ENCODE data around the gene EXOC7.

Gene EXOC7

GRCh38 chr17:76119409-76120371 is 16.1 kb upstream of the EXOC7 start:
- DNase-seq: no peak

DNA sequence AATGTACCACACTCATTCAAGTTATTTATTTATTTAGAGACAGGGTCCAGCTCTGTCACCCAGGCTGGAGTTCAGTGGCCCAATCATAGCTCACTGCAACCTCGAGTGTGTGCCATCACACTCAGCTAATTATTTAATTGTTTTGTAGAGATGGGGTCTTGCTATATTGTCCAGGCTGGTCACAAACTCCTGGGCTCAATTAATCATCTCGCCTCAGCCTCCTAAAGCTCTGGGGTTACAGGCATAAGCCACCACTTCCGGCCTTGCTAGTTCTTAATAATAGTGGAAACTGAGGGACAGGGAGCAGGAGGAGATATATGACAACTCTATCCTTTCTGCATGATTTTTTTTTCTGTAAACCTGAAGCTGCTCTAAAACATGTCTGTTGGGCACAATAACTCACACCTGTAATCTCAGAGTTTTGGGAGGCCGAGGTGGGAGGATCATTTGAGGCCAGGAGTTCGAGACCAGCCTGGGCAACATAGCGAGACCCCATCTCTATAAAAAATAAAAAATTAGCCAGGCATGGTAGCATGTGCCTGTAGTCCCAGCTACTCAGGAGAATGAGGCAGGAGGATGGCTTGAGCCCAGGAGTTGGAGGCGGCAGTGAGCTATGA is 11.7 kb upstream of the EXOC7 start:
- no peak for DNase-seq

GRCh38 chr17:76111956-76112355 is 8.4 kb upstream of the EXOC7 start:
- DNase-seq: no peak

- peak; percentile 54 for DNase-seq
Measured at GRCh38 chr17:76107509-76107908, 3.9 kb upstream of the EXOC7 start.

DNA sequence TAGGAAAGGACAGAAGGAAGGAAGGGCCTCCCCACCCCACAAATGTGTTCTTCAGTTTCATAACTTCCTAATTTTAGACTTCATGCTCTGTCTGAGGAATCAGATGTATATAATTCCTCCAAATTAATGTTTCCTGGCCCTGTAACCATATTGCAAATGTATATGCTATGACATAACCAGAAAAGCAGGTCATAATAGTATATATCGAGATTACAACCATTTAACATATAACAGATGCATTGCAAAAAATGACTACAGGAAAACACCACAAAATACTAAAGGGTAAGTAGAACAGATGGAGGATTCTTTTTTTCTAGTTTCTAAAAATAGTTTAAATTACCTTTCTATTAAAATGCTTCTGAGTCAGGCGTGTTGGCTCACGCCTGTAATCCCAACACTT is 3.1 kb upstream of the EXOC7 start:
- DNase-seq: no peak

GRCh38 chr17:76104896-76105231 is 1.3 kb upstream of the EXOC7 start:
- no peak for DNase-seq

- no peak for DNase-seq
Measured at GRCh38 chr17:76104140-76104895, 731 bp upstream of the EXOC7 start.

- no peak for DNase-seq
Measured at GRCh38 chr17:76102944-76103273, 678 bp downstream of the EXOC7 start.

- DNase-seq: no peak
Measured at GRCh38 chr17:76097716-76098295, 5.8 kb downstream of the EXOC7 start.

DNA sequence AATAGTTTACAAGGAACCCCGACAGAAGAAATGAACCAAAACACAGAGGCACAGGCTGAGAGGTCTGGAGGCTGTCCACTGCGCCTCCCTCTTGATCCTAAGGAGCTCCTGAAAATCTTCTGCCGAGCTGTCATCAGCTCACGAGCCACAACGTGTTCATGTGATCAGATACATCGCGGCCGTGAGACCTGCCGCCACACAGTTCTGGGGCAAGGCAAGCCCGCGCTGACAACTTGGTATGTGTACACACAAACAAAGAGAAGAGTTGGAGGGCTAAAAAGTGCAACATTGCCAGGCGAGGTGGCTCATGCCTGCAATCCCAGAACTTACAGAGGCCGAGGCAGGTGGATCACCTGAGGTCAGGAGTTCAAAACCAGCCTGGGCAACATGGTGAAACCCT is 7.6 kb downstream of the EXOC7 start:
- DNase-seq: no peak

- DNase-seq: no peak
Measured at GRCh38 chr17:76094046-76094445, 9.5 kb downstream of the EXOC7 start.

DNA sequence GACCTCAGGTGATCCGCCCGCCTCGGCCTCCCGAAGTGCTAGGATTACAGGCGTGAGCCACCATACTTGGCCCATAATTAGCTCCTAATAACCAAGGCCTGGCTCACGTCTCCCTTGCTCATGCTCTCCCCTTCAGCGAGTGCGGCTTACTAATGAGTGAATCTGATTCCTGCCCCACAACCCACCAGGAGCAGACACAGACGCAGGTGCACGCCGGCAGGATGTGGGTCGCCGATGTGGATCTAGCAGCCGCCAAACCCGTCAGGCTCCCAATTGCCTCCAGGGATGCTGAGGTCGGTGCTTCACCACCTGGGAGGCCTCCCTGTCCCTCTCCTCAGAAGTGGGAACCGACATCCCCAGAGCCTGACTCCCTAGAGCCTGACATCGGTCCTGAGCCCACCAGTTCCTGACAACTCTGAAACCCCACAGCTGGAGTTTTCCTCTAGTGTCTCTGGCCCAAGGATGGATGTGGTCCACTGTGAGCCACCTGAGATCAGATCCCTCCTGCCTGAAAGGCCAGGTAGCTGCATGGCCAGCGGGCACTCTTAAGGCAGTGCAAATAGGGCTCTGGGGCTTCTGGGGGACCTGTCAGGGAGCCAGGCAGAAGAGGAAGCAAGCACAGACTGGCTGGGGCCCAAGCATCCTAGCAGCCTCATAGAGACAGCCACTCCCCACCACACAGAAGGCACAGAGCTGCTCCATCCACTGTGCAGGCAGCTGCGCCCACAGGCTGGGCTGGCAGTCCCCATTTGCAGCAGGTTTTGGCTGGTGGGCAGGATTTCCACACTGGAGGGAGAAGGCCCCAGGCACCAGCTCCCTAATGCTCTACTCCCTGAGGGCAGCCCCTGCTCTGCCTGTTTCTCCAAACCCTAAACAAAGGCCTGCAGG is 10.8 kb downstream of the EXOC7 start:
- DNase-seq: no peak

- DNase-seq: no peak
Measured at GRCh38 chr17:76091526-76092286, 11.9 kb downstream of the EXOC7 start.

DNA sequence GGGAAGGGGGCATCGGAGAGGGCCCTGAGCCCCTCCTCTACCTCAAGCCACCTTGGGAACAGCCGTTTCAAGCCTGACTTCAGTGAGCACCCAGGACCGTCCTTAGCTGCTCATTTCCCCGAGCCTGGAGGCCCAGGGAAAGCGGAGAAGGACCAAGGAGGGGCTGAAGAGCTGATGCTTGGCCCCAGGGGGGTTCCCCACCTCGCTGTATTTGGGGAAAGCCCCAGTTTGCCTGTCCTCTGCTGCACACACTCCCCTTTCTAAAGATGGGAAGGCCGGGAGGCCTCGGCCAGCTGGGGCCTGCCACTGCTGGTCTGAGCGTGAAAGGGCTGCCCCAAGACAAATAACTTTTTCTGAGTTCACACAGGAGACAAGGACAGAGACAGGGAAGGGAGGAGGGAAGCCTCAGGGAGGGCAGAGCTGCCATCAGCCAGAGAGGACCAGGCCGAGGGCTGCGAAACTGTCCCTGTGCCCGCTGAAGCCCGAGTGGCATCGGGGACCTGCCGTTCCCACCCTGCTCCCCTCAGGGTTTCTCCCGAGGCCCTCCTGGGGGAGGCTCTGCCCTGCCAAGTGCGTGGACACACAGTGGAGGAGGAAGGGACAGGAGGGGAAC is 13.0 kb downstream of the EXOC7 start:
- DNase-seq: no peak

GRCh38 chr17:76089680-76090516 is 13.7 kb downstream of the EXOC7 start:
- DNase-seq: no peak

DNA sequence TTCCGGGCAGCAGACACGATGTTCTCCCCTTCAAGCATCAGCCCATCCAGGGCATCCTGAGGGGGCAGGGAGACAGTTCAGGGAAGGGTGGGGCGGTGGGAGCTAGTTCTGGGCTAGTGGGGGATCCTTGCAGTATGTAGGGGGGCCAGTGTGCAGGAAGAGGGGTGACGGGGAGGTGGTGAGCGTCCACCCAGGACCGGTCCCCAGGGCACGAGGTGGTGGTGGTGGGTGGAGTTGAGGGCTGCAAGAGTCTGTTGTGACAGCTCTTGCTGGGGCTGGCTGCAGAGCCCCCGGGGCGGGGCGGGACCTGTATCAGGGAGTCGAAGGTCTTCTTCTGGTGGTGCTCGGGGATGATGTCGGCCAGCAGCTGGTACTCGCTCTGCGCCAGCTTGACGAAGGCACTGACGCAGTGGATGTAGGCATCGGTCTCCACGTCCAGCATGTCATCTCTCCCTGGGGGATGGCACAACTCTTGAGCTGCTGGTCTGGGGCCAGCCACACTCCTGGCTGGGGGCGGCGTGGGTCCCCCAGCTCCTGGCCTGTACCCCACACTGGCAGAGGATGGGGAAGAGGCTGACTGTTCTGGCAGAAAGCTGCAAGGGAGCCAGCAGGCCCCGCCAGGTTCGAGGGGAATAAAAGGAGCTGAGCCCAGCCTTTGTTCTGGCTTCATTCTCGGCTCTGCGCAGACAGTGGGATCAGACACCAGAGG is 14.6 kb downstream of the EXOC7 start:
- no peak for DNase-seq

GRCh38 chr17:76088041-76088867 is 15.3 kb downstream of the EXOC7 start:
- DNase-seq: peak; percentile 26

DNA sequence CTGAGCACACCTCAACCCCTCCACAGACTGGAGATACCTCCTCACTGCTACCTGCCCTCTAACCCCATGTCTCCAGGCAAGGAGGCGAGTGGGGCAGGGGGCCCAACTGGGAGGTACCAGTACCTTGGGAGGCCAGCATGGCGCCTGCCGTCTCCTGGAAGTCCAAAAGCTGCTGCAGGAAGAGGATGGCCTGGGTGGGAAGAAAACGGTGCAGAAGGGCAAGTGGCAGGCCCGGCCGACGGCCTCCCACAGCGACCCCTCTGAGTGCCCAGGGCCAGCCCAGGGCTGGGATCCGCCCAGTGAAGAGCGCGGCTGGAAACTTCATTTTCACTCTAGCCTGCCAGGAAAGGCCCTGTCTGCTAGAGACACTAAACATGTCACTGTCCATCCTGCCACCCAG is 16.1 kb downstream of the EXOC7 start:
- no peak for DNase-seq

GRCh38 chr17:76086384-76086783 is 17.2 kb downstream of the EXOC7 start:
- no peak for DNase-seq

Measured in NCI-H82 (cell line).